GM21737 (cell line): ENCODE measurements around the gene TUBB.
A peak's percentile ranks its signal among the peaks of the same experiment; 100 is the strongest.

ENCODE experiments used
- ATAC-seq: cut with Tn5 transposase; IDR thresholded peaks from one replicate; pipeline ENCODE4 v1.9.1; 2021; ENCODE audit warnings: mild to moderate bottlenecking, moderate library complexity; ENCODE audit not compliant: unreplicated experiment

TUBB gene

GRCh38 chr6:30687659-30688431 lies 32.3 kb upstream of the TUBB start:
- no peak for ATAC-seq

- ATAC-seq = no peak
These were observed 31.6 kb upstream of the TUBB start for GRCh38 chr6:30688569-30688968.

- ATAC-seq = no peak
These were observed 30.9 kb upstream of the TUBB start for GRCh38 chr6:30689022-30689865.

- ATAC-seq = no peak
These were observed 30.2 kb upstream of the TUBB start for GRCh38 chr6:30689985-30690384.

GRCh38 chr6:30690403-30691207 lies 29.5 kb upstream of the TUBB start, which contains the start of gene NRM:
Gene NRM, minus strand, starts transcription at chr6:30690984. Its CDS starts 10 bp downstream, at chr6:30690974.
- peak; percentile 31 for ATAC-seq

GRCh38 chr6:30691208-30691847 lies 28.8 kb upstream of the TUBB start:
- no peak for ATAC-seq

- ATAC-seq = no peak
These were observed 23.7 kb upstream of the TUBB start for GRCh38 chr6:30696432-30696831.

- no peak for ATAC-seq
These were observed 19.8 kb upstream of the TUBB start for GRCh38 chr6:30700340-30700739.

- ATAC-seq = no peak
These were observed 17.1 kb upstream of the TUBB start for GRCh38 chr6:30703011-30703410.

GRCh38 chr6:30703821-30704220 lies 16.3 kb upstream of the TUBB start:
- ATAC-seq = no peak

- no peak for ATAC-seq
These were observed 14.5 kb upstream of the TUBB start for GRCh38 chr6:30705620-30706019.

GRCh38 chr6:30707281-30707850 lies 12.8 kb upstream of the TUBB start:
- ATAC-seq = no peak

GRCh38 chr6:30709101-30709868 lies 10.9 kb upstream of the TUBB start:
- ATAC-seq = no peak

- no peak for ATAC-seq
These were observed 8.3 kb upstream of the TUBB start for GRCh38 chr6:30711758-30712380.

- ATAC-seq = no peak
These were observed 7.7 kb upstream of the TUBB start for GRCh38 chr6:30712441-30712945.

GRCh38 chr6:30714263-30714662 lies 5.9 kb upstream of the TUBB start:
- ATAC-seq = no peak

GRCh38 chr6:30716879-30717128 lies 3.3 kb upstream of the TUBB start:
- ATAC-seq = no peak

- ATAC-seq = peak; percentile 63
These were observed 2.9 kb upstream of the TUBB start, which contains the start of gene MDC1 for GRCh38 chr6:30717129-30717844. Gene MDC1, minus strand, starts transcription at chr6:30717281. Its CDS starts 2,106 bp downstream, at chr6:30715175.
